GM19351 (cell line): ENCODE data around the gene NEURL4.
"Not testable (repeated sequence)": the region's sequence is repeated elsewhere in the genome, so short reads cannot be mapped to it uniquely, and the experiment has no call there.

Experiments
- ATAC-seq: cut with Tn5 transposase; IDR thresholded peaks from one replicate; pipeline ENCODE4 v1.9.1; 2021; ENCODE audit warnings: mild to moderate bottlenecking, moderate library complexity; ENCODE audit not compliant: unreplicated experiment

NEURL4 gene

DNA sequence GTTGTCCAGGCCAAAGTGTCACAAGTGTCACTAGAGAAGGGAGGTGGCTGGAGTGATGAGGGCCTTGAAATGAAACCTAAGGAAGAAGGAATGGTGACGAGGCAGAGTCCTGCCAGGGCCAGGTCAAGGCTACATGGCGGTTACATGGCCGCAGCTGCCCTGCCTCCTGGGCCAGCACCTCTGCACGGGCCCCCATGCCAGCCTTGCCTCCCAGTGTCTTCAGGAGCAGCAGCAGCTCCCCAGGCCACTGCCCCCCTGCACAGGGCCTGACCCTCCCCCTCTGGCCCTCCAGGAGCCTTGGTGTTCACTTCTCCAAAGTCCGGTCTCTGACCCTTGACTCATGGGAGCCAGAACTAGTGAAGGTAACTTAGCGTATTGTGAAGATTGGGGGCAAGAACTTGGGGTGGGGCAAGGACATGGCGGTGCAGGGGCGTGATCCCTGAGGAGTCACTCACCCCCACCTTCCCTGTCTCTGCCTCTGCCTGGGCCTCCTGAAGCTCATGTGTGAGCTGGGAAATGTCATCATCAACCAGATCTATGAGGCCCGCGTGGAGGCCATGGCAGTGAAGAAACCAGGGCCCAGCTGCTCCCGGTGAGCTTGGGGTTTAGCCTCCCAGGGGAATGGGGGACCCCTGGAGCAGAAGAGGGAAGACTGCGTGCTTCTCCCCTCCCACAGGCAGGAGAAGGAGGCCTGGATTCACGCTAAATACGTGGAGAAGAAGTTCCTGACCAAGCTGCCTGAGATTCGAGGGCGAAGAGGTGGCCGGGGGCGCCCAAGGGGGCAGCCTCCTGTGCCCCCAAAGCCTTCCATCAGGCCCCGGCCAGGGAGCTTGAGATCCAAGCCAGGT lies 18.7 kb upstream of the NEURL4 start:
- no peak for ATAC-seq

DNA sequence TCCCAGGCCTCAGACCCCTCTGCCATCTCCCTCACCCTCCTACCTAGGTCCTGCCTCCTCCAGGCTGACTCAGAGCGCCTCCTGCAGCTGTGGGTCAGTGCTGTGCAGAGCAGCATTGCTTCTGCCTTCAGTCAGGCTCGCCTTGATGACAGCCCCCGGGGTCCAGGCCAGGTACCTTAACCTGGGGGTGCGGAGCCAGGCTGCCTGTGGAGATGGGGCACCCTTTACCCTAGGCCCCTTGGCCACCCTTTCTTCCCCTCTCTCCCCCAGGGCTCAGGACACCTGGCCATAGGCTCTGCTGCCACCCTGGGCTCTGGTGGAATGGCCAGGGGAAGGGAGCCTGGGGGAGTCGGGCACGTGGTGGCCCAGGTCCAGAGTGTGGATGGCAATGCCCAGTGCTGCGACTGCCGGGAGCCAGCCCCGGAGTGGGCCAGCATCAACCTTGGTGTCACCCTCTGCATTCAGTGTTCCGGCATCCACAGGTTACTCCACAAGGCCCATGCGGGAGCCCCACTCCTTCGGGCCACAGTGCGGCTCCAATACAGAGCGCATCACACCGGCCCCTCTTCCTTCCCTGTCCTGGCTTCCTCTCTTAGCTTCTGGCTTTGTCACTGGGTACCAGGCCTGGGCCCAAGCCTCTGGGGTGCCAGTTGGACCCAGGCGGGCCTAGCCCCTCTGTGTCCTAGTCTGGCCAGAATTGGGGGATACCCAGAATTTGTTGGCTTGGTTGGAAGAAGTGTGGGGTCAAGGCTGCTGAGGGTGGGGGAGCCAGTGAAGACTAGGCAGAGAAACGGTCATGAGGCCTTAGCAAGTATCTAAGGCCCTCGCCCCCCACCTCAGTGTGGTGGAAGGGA lies 17.9 kb upstream of the NEURL4 start:
- no peak for ATAC-seq

DNA sequence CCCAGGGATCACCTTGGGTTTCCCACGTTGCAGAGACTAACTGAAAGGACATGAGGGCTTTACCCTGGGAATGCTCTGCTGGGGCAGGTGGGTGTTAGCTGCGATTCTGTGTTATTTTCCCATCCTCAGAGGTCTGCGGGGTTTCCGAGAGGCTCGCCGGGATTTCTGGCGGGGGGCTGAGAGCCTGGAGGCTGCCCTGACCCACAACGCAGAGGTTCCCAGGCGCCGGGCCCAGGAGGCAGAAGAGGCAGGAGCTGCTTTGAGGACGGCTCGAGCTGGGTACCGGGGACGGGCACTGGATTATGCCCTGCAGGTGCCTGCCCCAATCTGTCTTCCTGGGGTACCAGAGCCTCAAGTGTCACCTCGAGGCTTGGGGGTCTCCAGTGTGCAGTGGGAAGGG lies 14.1 kb upstream of the NEURL4 start:
- ATAC-seq, result no peak

DNA sequence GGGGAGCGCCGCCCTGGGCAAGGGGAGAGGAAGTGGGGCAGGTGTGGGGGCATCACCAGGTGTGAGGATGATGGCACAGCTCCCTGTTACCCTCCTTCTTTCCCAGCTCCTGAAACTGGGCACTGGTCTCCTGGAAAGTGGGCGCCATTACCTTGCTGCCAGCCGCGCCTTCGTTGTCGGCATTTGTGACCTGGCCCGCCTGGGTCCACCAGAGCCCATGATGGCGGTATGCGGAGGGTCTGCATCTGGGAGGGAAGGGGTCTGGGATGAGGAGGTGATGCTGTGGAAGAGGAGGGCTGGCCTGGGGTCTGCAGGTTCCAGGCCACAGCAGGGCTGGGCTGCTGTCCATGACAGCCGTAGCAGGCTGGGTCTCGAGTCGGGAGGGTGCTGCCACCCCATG lies 12.7 kb upstream of the NEURL4 start:
- ATAC-seq, result no peak

DNA sequence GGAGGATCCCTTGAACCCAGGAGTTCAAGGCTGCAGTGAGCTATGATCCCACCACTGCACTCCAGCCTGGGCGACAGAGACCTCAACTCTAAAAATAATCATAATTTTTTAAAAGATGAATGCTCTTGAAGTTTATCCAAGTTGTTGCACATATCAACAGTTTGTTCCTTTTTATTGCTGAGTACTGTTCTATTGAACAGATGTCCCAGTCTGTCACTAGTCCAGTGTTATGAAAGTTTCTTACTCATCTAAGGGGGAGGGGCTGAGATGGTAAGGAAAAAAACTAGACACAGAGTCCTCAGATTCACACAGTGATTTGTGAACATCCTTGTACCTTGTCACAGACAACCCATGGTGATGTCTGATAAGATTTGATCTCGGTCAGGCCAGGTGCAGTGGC lies 11.0 kb upstream of the NEURL4 start:
- ATAC-seq, result no peak

DNA sequence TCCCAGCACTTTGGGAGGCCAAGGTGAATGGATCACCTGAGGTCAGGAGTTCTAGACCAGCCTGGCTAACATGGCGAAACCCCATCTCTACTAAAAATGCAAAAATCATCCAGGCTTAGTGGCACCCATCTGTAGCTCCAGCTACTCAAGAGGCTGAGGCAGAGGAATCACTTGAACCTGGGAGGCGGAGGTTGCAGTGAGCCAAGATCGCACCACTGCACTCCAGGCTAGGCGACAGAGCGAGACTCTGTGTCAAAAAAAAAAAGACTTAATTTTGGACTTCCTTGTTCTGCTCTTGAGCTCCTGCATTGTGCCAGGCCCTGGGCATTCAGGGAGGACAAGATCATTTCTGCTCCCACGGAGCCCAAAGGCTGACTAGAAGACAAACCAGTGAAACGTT lies 8.5 kb upstream of the NEURL4 start:
- ATAC-seq, result not testable (repeated sequence)

DNA sequence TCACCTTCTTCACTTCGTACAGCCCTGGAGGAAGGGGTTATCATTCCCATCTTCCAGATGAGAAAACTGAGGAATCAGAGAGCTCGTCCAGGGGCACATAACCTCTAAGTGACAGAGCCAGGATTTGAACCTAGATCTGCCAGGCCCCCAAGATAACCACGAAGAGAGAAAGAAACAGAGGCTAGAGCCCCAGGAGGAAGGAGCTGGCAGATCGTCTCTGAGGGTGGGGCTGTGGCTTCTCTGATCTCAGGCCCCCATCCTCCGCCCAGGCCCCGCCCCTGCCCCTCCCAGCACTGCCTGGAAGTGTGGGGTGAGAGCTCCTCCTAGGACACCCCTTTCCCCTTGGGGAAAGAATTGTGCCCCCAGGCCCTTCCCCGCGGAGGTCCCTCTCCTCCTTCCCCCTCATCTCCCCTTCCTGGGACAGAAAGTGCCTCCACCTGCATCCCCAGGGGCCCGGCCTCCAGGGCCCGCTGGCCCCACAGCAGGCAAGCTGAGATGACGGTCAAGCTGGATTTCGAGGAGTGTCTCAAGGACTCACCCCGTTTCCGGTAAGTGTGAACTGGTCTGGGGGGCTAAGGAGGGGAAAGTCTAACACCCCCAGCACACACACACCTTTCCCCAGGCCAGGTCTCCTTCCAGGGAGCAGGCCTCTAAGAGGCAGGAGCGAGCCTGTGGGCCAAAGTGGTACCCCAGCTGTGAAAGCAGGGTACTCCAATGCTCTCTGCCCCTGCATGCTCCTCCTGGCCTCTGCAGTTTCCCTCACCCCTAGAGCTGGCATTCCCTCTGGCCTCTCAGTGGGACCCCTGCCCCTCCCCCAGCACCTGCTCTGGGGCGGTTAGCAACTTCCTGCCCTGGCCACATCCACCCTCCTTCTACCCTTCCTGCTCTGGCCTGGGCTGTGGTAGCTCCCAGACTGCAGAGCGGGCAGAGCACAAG lies 7.4 kb upstream of the NEURL4 start, which contains the start of gene ACAP1:
Gene ACAP1 (plus strand): TSS at position 290 of the 936 bp plus-strand sequence. CDS start 206 bp downstream, at position 496.
- ATAC-seq, result peak; percentile 60

DNA sequence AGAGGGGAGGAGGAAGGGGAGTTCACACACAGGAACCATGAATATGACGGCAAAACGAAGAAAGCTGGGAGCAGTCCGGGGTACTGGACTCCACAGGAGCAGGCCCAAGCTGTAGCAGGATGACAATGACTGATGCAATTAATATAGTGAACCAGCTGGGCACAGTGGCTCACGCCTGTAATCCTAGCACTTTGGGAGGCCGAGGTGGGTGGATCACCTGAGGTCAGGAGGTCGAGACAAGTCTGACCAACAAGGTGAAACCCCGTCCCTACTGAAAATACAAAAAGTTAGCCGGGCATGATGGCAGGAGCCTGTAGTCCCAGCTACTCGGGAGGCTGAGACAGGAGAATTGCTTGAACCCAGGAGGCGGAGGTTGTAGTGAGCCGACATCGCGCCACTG lies 6.6 kb upstream of the NEURL4 start:
- not testable (repeated sequence) for ATAC-seq

DNA sequence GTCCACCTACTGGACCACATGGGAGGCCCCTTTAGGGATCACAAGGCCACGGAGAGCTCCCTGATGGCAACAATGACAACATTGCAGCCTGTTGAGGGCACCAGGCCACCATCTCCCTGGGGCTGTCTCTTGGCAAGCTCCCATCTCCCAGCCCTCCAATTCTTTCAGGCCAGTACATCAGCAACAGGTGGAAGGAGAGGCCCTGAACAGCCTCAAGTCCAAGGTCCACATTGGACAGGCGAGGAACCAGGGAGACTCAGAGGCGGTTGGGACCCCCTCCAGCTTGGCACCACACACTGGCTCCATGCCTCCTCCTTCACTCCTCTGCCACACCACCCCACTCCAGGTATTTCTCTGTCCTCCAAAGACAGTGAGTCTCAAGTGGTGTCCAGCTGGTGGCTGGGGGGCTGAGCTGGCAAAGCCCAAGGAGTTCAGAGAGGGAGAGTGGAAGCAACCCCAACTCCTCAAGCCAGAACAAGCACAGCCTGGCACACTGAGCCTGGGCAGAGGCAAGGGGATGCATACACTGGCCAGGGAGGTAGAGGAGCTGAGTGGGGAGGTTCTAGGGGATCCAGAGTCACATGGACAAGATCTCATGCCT lies 5.9 kb upstream of the NEURL4 start:
- no peak for ATAC-seq

DNA sequence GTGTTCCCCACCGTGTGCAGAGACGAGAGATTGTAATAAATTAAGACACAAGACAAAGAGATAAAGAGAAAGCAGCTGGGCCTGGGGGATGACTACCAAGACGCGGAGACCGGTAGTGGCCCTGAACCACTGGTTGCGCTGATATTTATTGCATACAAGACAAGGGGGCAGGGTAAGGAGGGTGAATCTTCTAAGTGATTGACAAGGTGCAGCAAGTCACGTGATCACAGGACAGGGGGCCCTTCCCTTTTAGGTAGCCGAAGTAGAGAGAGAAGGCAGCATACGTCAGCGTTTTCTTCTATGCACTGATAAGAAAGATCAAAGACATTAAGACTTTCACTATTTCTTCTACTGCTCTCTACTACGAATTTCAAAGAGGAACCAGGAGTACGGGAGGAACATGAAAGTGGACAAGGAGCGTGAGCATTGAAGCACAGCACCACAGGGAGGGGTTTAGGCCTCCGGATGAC lies 3.5 kb upstream of the NEURL4 start:
- not testable (repeated sequence) for ATAC-seq

DNA sequence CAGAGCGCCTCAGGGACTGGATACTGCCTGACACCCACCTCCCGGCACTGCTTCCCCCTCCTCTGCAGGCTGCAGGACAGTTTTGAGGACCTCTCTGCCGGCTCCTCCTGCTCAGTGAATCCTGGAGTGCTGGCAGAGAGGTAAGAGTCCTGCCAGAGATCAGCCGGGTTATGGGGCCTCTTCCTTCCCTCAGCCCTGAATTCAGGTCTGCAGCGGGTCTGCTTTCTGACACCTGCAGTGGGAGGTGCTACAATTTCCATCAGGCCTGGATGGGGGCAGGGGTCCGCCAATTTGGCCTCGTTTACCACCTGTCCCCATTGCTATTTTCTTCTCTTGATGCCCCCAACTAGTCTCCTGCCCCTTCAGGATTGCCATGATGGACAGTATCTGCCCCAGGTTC lies 3.0 kb upstream of the NEURL4 start:
- no peak for ATAC-seq

DNA sequence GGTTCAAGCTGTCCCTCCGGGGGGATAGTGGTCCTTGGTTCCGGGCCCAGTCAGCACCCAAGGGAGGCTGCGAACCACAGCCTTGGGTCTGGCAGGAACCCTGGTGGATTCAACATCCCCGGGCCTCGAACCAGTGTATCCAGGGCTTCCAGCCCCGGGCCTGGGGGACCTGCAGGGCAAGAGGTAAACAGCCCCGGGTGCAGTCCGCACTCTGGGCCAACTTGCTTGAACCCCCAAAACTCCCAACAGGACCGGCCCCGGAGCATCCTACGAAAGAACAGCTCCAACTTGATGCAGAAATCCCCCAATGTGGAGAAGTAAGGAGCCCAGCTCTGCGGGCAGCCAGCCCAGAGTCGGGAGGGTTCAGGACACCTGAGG lies 1.5 kb upstream of the NEURL4 start:
- ATAC-seq, result no peak

DNA sequence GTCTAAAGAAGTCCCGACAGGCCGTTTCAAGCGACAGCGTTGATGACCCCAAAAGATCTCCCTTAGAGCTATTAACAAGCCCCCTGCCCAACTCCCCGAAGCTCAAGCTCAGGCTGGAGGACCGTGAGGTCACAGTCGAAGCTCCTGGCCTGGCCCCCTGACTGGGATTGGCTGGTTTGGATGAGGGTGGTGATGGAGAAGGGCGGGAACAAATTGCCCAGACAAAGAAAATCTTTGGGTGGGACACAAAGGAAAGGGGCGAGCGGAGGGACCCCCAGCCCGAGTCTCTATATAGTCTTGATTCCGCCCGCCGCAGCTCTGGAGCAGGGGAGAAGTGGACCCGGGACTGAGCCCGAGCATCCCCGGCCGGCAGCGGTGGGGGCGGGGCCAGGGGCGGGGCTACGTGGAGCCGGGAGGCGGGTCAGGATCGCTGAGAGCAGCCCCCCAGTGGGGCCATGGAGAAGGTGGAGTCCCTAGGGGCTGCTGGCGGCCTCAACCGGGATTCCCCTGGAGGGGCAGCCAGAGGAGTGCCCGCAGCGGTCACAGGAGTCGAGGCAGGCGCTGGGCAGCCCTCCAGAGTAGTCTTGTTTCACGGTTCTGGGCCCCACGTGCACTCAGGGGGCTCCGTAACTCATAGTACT lies 982 bp upstream of the NEURL4 start:
- ATAC-seq, result peak; percentile 48

DNA sequence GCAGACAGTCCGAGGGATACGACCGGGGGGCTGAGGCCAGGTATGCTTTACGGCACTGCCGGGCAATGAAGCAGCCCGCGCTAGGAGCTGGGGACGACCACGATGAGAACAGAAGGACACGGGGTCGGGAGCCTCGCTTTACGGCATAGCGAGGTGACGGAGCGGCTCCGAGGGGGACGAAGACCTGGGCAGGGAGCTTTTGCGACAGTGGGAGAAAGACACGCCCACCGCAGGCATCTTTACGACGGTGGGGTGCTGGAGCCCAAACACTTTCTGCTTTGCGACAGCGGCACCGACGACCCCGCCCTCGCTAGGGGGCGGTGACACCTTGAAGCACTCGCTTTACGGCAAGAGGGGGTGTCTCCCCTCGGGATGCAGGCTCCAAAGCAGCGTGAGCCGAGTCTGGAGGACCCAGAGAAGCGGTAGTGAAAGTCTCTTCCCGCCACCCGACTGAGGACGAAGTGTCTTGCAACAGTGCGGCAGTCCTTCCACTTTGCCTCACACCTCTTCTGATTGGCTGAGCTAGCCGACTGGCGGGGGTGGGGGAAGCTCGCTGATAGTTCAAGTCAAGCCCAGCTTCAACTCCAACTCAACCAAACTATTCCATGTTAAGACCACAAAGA lies 350 bp upstream of the NEURL4 start:
- ATAC-seq, result peak; percentile 55

DNA sequence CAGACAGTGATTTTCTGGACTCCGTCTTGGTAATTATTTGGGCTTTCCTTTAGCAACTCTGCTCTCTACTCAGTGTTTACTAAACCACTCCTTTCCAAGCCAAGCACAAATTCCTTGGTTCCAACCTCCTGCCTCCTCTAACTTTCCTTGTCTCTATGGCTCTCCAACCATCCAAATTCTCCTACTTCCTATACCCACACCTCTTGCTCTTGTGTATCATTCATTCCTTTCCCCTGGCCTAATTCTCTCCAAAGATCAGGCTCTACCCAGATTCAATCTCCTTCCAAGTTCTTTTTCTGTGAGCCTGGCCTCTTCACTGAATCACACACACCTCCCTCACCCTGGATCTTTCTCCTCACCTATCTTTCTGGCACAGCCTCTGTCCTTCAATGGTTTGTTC lies 1.1 kb downstream of the NEURL4 start:
- no peak for ATAC-seq

DNA sequence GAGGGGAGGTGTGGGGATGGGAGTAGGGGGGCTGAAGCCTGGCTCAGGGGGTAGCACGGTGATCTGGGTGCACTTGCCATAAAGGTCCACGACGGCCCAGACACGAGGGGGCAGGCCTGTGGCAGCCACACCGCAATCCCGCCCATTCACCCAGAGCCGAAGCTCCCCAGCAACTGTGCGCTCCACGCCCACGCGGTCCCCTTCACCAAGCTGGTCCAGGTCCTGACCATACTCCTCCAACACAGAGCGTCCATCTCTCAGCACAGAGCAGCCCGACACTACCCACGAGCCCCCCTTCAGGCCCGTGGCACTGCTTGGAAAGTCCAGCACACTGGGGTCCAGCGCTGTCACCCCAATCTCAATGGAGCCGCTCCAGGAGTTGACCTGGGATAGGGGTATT lies 1.6 kb downstream of the NEURL4 start:
- no peak for ATAC-seq

DNA sequence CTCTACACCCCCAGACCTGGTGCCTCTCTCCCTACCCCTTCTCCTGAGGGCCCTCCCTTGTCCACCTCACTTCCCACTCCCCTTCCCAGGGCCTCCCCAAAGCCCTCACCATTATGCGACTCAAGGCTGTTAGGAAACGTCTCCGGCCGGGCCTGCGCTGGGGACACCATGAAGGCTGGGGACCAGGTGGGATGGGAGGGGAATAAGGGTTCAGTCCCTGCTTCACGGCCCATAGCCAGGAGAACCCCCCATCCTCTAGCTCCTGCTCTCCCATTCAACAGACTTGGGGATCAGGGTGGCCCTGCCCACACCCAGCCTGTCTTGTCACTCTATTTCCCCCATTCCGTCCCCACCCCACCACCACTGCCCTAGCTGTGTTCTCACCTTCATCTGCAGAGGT lies 2.1 kb downstream of the NEURL4 start:
- ATAC-seq, result no peak

DNA sequence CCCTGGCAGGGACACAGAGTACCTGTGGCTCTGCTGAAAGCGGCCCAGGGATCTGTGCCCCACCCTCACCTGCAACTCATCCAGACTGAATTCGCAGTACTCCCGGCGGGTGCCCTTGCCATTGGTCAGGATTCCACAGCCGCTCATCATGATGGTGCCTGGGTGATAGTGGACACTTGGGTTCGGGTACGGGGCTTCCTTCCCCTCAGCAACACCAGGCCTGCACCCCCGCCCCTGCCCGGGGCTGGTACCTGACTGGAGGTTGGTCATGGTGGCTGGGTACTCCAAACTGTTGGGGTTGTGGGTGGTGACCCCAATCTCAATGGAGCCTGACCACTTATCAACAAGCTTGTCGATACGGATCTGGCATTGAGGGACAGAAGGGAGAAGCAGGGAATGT lies 2.9 kb downstream of the NEURL4 start:
- ATAC-seq, result no peak

DNA sequence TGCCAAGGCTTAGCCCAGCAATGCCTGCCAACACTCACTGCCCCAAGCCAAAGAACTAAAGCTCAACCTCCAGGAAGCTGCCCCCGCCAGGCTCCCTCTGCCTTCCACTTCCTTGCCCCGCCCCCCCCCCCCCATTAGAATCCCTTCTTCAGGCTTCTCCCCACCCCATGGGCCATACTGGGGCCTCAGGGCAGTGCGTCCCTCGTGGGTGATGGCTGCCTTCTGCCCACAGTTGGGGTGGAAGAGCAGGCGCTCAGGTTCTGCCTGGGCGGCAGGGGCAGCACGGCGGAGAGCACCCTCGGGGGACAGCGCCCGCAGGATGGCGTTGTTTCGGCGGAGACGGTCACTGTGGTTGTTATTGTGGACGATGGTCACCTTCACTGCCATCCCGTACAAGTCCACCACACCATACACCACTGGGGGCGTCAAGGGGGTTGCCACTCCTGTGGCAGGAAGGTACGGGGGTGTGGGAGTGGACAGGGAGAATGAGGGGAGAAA lies 4.1 kb downstream of the NEURL4 start:
- no peak for ATAC-seq
